CD4-positive, alpha-beta T cell treated with Interferon gamma for 1 hour (primary cell): Measurements from ENCODE around the gene GAPDHS.

Experiments used
- DNase-seq: peaks from one replicate; pipeline ENCODE4 v3.0.0-alpha.2; 2020

GAPDHS gene

DNA sequence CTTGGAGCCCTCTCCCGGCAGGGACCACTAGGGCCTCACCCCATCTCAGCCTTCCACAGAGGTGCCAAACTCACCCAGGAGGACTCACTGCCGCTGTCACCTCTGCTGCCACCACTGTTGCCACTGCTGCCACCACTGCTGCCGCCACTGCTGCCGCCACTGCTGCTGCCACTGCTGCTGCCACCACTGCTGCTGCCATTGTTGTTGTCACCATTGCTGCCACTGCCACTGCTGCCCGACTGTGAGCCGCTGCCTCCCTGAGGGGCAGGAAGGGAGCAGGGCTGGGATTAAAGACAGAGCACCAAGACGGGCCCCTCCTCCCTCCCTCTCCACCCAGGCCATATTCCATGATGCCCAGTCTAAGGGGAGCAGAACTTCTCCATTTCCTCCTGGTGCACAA lies 21.9 kb upstream of the GAPDHS start:
- DNase-seq = no peak

DNA sequence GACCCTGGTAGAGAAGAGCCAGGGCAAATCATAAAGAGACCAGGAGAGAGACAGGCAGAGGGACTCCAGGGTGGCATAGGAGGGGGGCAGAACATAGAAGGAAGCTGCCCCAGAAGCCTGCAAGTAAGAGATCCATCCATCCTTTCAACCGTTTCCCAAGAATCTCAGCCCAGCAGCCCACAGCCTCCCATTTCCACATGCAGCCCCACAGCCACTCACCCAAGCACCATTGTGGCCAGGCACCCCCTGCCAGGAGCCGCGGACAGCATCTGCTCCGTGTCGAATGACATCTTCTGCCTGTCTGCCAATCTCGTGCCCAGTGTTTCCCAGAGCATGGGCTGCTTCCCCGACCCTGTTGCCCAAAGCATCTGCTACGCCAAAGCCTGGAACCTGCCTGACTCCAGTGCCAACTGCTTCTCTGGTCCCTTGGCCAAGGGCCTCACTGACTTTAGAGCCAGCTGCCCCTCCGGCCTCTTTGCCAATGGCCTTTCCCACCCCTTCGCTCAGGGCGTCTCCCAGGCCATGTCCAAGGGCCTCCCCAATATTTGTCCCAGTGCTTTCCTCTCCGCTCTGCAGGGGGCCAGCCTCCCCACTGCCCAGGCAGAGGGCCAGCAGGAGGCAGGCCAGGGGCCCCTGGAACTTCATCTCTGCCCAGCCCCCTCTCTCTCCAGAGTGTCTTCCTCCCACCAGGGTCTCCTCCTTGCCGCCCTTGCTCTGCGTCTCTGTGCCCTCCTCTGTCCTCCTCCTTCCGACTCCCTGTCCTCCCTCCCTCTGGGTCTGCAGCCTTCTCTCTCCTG lies 20.2 kb upstream of the GAPDHS start:
- no peak for DNase-seq

DNA sequence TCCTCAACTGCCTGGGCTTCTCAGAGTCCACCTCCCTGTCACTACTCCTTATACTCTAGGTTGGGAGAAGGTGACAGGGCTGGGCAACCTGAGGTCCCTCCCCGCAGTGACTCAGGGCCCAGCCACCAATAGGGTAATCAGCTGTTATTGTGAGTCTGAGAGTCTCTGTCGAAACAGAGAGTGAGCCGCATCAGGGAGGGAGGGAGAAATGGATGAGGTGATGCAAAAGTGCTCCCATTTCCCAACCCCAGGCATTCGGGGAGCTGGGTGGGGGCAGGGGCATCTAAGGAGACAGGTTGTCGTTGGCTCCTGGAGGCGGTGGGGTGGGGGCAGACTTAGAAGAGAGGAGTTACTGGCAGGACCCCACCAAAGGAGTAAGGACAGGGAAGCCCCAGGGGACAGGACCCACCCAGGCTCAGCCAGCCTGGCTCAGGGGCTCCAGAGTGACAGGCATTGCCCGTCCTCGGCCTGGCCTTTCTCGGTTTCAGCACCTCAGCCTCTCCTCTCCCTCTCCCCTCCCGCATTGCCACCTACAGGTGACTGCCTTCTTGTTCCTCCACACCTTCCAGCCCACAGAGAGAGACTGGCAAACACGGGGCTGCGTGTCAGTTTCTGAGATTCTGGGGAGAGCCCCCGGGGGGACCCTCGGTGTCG lies 19.5 kb upstream of the GAPDHS start, which contains the start of gene DMKN:
DMKN (minus strand) TSS at position 22 of the 654 bp plus-strand sequence. CDS start 174 bp downstream, outside the sequence.
- no peak for DNase-seq

- no peak for DNase-seq
Observed at GRCh38 chr19:35514282-35514809, 18.9 kb upstream of the GAPDHS start.

DNA sequence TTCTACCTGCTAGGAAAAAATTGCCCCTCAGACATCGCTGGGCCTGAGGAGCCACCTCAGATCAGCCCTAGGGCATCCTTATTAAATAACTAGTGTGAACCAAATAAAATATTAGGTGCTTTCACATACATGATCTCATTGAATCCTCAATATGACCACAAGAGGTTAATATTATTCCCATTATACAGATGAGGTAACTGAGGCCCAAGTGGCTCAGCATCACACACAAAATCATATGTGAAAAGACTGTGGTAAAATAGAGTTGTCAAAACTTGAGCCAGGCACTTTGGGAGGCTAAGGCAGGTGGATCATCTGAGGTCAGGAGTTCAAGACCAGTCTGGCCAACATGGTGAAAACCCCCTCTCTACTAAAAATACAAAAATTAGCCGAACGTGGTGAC lies 16.9 kb upstream of the GAPDHS start:
- no peak for DNase-seq

DNA sequence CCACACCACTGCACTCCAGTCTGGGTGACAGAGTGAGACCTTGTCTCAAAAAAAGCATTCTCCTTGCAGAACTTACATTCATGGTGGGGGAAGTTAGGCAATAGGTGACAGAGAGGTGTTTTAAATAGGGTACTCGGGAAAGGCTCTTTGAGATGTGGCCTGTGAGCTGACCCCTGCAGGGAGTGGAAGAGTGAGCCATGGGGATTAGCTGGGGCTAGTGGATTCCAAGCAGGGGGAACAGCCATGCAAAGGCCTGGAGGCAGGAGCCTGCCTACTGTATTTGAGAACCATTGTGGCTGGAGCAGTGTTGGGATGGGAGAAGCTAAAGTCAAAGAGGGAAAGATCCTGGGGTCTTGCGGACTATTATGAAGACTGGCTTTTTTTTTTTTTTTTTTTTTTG lies 15.9 kb upstream of the GAPDHS start:
- DNase-seq = no peak

- no peak for DNase-seq
Observed at GRCh38 chr19:35518313-35518712, 14.9 kb upstream of the GAPDHS start.

DNA sequence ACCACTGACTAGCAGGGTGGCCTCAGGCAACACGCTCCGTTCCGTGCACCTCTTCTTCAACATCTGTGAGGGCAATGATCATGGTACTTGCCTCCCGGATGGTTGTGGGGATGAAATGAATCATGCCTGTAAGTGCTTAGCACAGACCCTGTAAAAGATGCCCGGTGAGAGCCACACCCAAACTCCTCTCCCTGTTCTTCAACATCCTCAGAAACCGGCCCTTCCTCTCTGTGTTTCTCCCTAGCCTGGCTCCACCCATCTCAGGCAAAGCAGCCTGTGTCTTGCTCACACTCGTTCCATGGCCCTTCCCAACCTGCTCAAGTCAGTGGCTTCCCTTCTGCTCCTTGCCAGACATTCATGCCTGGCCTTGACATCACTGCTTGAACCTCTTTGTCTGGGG lies 14.0 kb upstream of the GAPDHS start:
- DNase-seq = no peak

GRCh38 chr19:35521124-35521743 lies 12.0 kb upstream of the GAPDHS start:
- DNase-seq = no peak

DNA sequence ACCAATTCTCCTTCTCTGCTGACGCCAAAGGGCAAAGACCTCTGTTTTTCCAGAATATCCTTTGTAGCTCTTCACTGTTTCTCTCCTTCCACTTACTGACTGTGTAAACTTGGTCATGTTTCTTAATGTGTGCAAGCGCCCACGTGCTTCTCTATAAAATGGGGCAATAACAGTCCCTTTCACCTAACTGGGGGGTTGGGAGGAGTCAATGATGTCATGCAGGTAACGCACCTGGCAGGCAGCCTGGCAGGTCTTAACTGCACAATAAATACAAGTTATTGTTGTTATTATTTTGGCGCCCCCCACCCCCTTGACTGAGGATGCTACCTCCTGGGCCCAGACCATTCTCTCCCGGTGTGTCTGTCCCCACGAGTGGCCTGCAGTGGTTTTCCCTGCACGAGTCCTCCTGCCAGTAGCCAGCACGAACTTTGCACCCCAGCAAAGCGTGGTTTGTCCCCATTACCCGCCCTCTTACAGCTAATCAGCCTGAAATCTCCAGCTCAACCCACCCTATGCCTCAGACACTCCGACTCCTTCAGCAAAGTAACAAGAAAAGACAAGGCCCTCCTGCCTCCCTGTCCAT lies 10.4 kb upstream of the GAPDHS start:
- no peak for DNase-seq

DNA sequence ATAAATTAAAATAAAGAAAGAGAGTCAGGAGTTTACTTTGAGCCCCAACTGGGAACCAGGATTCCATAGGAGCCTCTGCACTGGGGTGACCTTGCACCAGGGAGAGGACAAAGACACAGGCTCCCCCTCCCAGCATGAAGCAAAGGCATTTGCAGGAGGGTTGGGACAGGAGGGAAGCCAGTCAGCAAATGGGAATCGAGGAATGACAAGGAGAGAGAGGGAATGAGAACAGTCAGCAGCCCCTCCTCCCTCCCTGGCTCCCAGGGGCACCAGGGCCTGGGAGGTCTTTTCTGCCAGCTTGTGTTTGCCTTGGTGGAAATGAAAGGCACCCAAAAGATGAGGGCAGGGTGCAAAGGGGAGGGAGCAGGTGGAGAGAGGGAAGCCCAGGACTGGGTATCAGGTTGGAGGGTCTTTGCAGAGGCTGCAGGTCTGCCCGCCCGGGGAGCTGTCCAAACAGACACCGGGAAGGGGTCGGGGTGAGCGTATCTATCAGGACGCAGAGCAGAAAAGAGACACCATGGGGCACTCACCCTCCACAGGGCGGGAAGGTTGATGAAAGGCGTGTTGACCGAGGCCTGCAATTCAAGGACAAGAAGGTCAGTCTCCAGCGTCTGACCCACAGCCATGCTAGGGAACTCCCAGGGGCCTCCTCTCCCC lies 8.9 kb upstream of the GAPDHS start:
- no peak for DNase-seq

- no peak for DNase-seq
Observed at GRCh38 chr19:35525873-35526272, 7.4 kb upstream of the GAPDHS start.

GRCh38 chr19:35528218-35529038 lies 4.8 kb upstream of the GAPDHS start, which contains the start of gene SBSN:
TSS of gene SBSN (minus strand) at chr19:35528311. CDS start at chr19:35528281, 30 bp downstream.
- no peak for DNase-seq

DNA sequence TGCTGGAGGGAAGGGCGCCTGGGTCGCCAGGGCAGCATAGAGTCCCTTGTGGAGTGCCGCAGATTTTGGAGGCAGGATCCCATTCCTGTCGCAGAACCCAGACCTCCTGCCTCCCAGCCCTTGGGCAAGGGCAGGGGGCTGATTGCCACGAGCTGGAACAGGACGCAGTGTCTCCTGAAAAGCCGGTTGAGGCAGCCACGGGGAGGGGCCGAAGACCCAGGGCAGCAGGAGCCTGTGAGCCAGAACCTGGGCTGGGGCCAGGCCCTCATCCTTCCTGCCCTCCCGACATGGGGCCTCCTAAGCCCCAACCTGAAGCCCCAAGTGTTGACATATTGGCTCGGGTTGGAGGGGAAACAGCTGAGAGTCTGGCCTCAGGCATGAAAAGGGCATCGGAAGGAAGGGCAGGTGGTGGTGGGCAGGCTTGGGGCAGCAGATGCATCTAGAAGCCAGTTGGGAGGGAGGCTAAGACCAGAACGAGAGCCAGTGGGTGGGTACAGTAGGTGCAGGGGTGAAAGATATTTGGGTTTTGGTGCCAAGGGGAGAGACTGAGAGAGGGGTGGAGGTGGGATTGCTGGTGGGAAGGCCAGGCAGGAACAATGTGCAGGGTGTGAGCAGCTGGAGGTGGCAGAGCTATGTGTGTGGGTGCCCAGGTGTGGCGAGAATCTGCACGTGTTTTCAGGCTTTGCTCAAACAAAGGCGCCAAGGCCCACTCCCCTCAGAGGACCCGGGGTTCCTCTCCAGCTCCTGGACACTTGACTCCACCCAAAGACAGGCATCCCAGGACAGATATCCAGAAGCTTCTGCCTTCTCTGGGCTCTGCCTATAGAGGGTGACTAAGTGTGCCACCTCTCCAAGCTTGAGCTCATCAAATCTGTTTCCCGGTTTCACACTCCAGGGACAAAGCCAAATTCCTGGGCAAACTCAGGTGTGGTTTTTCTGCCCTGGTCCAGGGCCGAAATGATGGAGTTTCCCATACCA lies 3.7 kb upstream of the GAPDHS start:
- no peak for DNase-seq

DNA sequence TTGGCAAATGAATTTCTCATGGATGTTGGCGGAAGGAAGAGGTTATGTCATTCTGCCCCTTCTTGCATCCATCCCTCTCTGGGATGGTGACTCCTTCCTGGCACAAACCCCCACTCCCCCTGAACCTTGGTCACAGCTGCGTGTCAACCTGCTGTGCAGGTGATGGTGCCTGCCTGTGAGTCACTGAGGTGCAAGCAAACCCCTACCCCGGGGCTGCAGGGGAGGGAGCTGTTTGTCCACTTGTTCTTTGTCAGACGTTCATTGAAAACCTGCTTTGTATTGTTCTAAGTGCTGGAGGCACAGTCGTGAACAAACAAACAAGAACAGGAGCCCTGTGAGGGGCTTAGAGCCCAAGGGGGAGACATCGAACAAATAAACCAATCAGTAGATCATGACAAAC lies 2.0 kb upstream of the GAPDHS start:
- DNase-seq = no peak

DNA sequence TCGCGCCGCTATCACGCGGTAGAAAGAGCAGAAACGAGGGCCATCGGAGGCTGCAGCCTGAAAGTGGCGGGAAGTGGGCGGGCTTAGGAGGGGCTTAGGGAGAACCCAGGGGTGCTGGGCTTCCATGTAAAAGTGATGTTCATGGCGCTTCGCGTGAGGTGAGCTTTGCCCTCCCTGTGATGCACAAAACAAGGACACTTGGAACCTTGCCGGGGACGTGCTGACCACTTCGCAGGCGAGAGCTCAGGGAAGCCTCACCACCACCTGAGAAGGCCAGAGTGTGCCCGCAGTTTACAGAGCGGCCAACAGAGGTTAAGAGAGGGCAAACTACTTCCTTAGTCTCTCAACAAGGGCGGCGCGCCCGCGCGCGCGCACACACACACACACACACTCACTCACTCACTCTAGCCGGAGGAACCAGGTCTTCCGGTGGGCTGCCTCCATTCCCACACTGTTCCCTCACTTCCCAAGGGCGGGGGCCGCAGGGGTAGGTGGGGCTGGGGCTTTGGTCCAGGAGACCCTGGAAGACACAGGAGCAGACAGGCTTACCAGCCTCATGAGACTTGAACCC lies 651 bp downstream of the GAPDHS start:
- DNase-seq = peak; percentile 46

- no peak for DNase-seq
Observed at GRCh38 chr19:35534803-35535480, 1.7 kb downstream of the GAPDHS start.

GRCh38 chr19:35539314-35539713 lies 6.1 kb downstream of the GAPDHS start:
- no peak for DNase-seq

DNA sequence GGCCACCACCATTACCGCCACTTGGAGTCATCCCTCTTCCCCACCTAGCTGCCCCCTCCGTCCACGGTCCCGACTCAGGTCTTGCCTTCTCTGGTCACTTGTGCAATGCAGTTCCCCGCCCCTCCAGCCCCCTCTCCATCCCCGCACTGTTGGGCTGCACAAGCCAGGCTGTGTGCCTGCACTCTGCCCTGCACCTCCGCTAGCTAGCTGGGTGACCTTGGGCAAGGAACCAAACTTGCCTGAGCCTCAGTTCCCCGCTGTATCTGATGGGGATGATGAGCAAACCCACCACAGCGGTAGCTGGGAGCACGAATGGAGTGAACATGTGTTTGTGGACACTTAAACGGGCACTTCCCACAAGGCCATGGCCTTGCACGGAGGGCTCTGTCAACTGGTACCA lies 6.6 kb downstream of the GAPDHS start:
- DNase-seq = no peak
